Measurements from ENCODE around the gene ADAMTSL1. TPM values are rescaled to one million over a fixed set of nuclear protein-coding genes. Genes with fewer than 3 reads are reported as not detected.

ADAMTSL1 gene
- total and polyA plus RNA-seq, 2 experiments from 2014 or later = 2.3 to 5.0 TPM

DNA sequence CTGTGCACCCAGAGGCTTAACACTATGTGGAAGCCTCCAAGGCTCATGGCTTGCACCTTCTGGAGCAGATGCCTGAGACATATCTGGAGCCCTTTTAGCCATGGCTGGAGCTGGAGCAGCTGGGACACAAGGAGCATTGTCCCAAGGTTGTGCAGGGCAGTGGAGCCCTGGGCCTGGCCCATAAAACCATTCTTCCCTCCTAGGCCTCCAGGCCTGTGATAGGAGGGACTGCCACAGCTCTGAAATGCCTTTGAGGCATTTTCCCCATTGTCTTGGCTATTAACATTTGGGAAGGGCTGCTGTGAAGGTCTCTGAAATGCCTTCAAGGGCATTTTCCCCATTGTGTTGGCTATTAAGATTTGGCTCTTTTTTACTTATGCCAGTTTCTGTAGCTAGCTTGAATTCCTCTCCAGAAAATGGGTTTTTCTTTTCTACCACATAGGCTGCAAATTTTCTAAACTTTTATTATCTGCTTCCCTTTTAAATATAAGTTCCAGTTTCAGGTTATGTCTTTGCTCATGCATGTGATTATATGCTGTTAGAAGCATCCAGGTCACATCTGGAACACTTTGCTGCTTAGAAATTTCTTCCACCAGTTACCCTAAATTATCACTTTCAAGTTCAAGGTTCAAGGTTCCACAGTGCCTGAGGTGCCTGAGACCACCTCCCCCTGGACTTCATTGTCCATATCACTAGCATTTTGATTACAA lies 221.2 kb downstream of the ADAMTSL1 start:
- H3K36me3 ChIP-seq (ENCODE audit: insufficient read depth) = no peaks in the 10 kb centered on the region
- H3K27me3 ChIP-seq (ENCODE audit: insufficient read depth) = no peaks in the 10 kb centered on the region
- H3K36me3 Mint-ChIP-seq (ENCODE audit: low read depth) = peaks cover 23% of the 10 kb centered on the region
- no peak overlapping the region for H3K27ac ChIP-seq (ENCODE audit: low read depth)
- H3K79me2 ChIP-seq (replicated peaks; ENCODE audit: insufficient read depth) = no peaks in the 10 kb centered on the region
- no peaks in the 10 kb centered on the region for H3K4me1 ChIP-seq (ENCODE audit: insufficient read depth)
- no peaks in the 10 kb centered on the region for H3K4me1 Mint-ChIP-seq
- no peak overlapping the region for H3K4me2 ChIP-seq
- H2AFZ ChIP-seq = no peak overlapping the region
- DNase-seq (ENCODE audit: low spot score) = no peak
- no peak for TF ChIP-seq EZH2phosphoT487 (IDR thresholded peaks at IDR 0.05; ENCODE audit: unreplicated experiment)
- no peak for TF ChIP-seq JUNB (IDR thresholded peaks at IDR 0.05; ENCODE audit: unreplicated experiment)
- no peak for TF ChIP-seq ZNF462 (CRISPR knock-in tag; IDR thresholded peaks at IDR 0.05)
- TF ChIP-seq, protein P1, sequence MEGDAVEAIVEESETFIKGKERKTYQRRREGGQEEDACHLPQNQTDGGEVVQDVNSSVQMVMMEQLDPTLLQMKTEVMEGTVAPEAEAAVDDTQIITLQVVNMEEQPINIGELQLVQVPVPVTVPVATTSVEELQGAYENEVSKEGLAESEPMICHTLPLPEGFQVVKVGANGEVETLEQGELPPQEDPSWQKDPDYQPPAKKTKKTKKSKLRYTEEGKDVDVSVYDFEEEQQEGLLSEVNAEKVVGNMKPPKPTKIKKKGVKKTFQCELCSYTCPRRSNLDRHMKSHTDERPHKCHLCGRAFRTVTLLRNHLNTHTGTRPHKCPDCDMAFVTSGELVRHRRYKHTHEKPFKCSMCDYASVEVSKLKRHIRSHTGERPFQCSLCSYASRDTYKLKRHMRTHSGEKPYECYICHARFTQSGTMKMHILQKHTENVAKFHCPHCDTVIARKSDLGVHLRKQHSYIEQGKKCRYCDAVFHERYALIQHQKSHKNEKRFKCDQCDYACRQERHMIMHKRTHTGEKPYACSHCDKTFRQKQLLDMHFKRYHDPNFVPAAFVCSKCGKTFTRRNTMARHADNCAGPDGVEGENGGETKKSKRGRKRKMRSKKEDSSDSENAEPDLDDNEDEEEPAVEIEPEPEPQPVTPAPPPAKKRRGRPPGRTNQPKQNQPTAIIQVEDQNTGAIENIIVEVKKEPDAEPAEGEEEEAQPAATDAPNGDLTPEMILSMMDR (conservative IDR thresholded peaks at IDR 0.05; ENCODE audit: low read depth in 2 of 2) = no peak
- TF ChIP-seq NANOG (IDR thresholded peaks at IDR 0.05; ENCODE audit: borderline replicate concordance) = no peak
- no peak for TF ChIP-seq ZNF331 (CRISPR knock-in tag; IDR thresholded peaks at IDR 0.05; ENCODE audit: low read depth)
- no peak for TF ChIP-seq CREB1 (CRISPR knock-in tag; IDR thresholded peaks at IDR 0.05; ENCODE audit: low read depth)
- no peak for TF ChIP-seq ETS1 (IDR thresholded peaks at IDR 0.05)
- H3K27ac Mint-ChIP-seq = no peak overlapping the region
- H3K9me3 Mint-ChIP-seq = peaks cover 28% of the 10 kb centered on the region
- H3K9me2 ChIP-seq (ENCODE audit: insufficient read depth) = no peaks in the 10 kb centered on the region; the same call in 1 of the 2 replicates
- H4K20me1 ChIP-seq (replicated peaks; ENCODE audit: insufficient read depth) = no peaks in the 10 kb centered on the region
- H3K4me3 ChIP-seq = no peak overlapping the region
- no peak overlapping the region for H3K4me3 Mint-ChIP-seq
- peaks cover 2% of the 10 kb centered on the region for H3K27me3 Mint-ChIP-seq (ENCODE audit: insufficient read depth, low read depth, poor library complexity)
- ATAC-seq = no peak
- H3F3A ChIP-seq (replicated peaks; ENCODE audit: low read depth) = no peaks in the 10 kb centered on the region
